ENCODE data around the gene PLVAP.

Gene PLVAP

GRCh38 chr19:17376935-17377600 lies at the start of gene PLVAP:
PLVAP (minus strand) TSS chr19:17377342; CDS start chr19:17377288, 54 bp downstream.
- no peak for DNase-seq

GRCh38 chr19:17424743-17425365 lies 47.7 kb upstream of the PLVAP start:
- DNase-seq = no peak

GRCh38 chr19:17423429-17424208 lies 46.5 kb upstream of the PLVAP start:
- no peak for DNase-seq

- DNase-seq = no peak
Observed at GRCh38 chr19:17421942-17422341, 44.8 kb upstream of the PLVAP start.

- no peak for DNase-seq
Observed at GRCh38 chr19:17420475-17420924, 43.4 kb upstream of the PLVAP start.

GRCh38 chr19:17419621-17420474 lies 42.7 kb upstream of the PLVAP start, which contains the start of gene MVB12A:
MVB12A (plus strand) TSS chr19:17420047; CDS start chr19:17420136, 89 bp downstream.
- peak; percentile 97 for DNase-seq

GRCh38 chr19:17419154-17419620 lies 42.0 kb upstream of the PLVAP start:
- no peak for DNase-seq

- DNase-seq = no peak
Observed at GRCh38 chr19:17418710-17419109, 41.6 kb upstream of the PLVAP start.

GRCh38 chr19:17415121-17415520 lies 38.0 kb upstream of the PLVAP start:
- DNase-seq = no peak

GRCh38 chr19:17414097-17414496 lies 37.0 kb upstream of the PLVAP start:
- DNase-seq = no peak

GRCh38 chr19:17411801-17412200 lies 34.7 kb upstream of the PLVAP start:
- DNase-seq = no peak

- DNase-seq = no peak
Observed at GRCh38 chr19:17409990-17410389, 32.8 kb upstream of the PLVAP start.

GRCh38 chr19:17406887-17407196 lies 29.7 kb upstream of the PLVAP start:
- DNase-seq = no peak

GRCh38 chr19:17406046-17406886 lies 29.1 kb upstream of the PLVAP start:
- no peak for DNase-seq

GRCh38 chr19:17405250-17406045 lies 28.3 kb upstream of the PLVAP start, which contains the start of gene BST2:
BST2 (minus strand) TSS chr19:17405630; CDS start chr19:17405575, 55 bp downstream.
- DNase-seq = peak; percentile 38

- no peak for DNase-seq
Observed at GRCh38 chr19:17404621-17405249, 27.6 kb upstream of the PLVAP start.

GRCh38 chr19:17404015-17404414 lies 26.9 kb upstream of the PLVAP start:
- DNase-seq = no peak

- DNase-seq = peak; percentile 37
Observed at GRCh38 chr19:17402982-17403855, 26.1 kb upstream of the PLVAP start.

- DNase-seq = no peak
Observed at GRCh38 chr19:17401628-17402027, 24.5 kb upstream of the PLVAP start.

Data from activated naive CD4-positive, alpha-beta T cell treated with anti-CD3 and anti-CD28 coated beads, Interleukin-2, amount 50 U/mL, for 16 hours (primary cell).